Measurements from ENCODE around the gene NDRG4.
"Not testable (repeated sequence)": the region's sequence is repeated elsewhere in the genome, so short reads cannot be mapped to it uniquely, and the experiment has no call there.

NDRG4 gene

GRCh38 chr16:58488531-58488930 lies 11.4 kb upstream of the NDRG4 start:
- no peak overlapping the region for H3K9ac ChIP-seq (ENCODE audit: low read depth, low read length, poor library complexity, severe bottlenecking)
- no peaks in the 10 kb centered on the region for H3K79me2 ChIP-seq (ENCODE audit: insufficient read depth, low read length)
- no peak overlapping the region for H3K4me2 ChIP-seq (ENCODE audit: low read depth, low read length, poor library complexity, severe bottlenecking)
- no peaks in the 10 kb centered on the region for H4K20me1 ChIP-seq (ENCODE audit: insufficient read depth, low read length, poor library complexity, severe bottlenecking)
- no peak overlapping the region for H2AFZ ChIP-seq (ENCODE audit: low read length)
- H3K36me3 ChIP-seq (ENCODE audit: insufficient read depth, low read length), result no peaks in the 10 kb centered on the region
- no peaks in the 10 kb centered on the region for H3K9me3 ChIP-seq (ENCODE audit: insufficient read depth, low read depth, low read length)
- no peaks in the 10 kb centered on the region for H3F3A ChIP-seq (ENCODE audit: low read depth)
- no peaks in the 10 kb centered on the region for H3K27me3 ChIP-seq (ENCODE audit: insufficient read depth, low read length, poor library complexity, severe bottlenecking)
- TF ChIP-seq CTCF (conservative IDR thresholded peaks at IDR 0.05; ENCODE audit: low read length) (no peak), EZH2phosphoT487 (IDR thresholded peaks at IDR 0.05; ENCODE audit: borderline replicate concordance) (no peak)
- H3K4me3 ChIP-seq (ENCODE audit: low read length, poor library complexity, severe bottlenecking), result no peak overlapping the region
- no peaks in the 10 kb centered on the region for H3K9me2 ChIP-seq (replicated peaks; ENCODE audit: low read depth, low read length)
- H3K4me1 ChIP-seq (ENCODE audit: insufficient read depth, low read length, poor library complexity, severe bottlenecking), result no peaks in the 10 kb centered on the region

- no peak overlapping the region for H3K4me3 ChIP-seq (ENCODE audit: low read length, poor library complexity, severe bottlenecking)
- no peak overlapping the region for H3K9ac ChIP-seq (ENCODE audit: low read depth, low read length, poor library complexity, severe bottlenecking)
- no peaks in the 10 kb centered on the region for H3K9me2 ChIP-seq (replicated peaks; ENCODE audit: low read depth, low read length)
- no peak overlapping the region for H3K4me2 ChIP-seq (ENCODE audit: low read depth, low read length, poor library complexity, severe bottlenecking)
- no peak overlapping the region for H2AFZ ChIP-seq (ENCODE audit: low read length)
- no peaks in the 10 kb centered on the region for H3F3A ChIP-seq (ENCODE audit: low read depth)
- H3K36me3 ChIP-seq (ENCODE audit: insufficient read depth, low read length), result no peaks in the 10 kb centered on the region
- TF ChIP-seq CTCF (conservative IDR thresholded peaks at IDR 0.05; ENCODE audit: low read length) (no peak), EZH2phosphoT487 (IDR thresholded peaks at IDR 0.05; ENCODE audit: borderline replicate concordance) (no peak)
- no peaks in the 10 kb centered on the region for H3K27me3 ChIP-seq (ENCODE audit: insufficient read depth, low read length, poor library complexity, severe bottlenecking)
- H4K20me1 ChIP-seq (ENCODE audit: insufficient read depth, low read length, poor library complexity, severe bottlenecking), result no peaks in the 10 kb centered on the region
- no peaks in the 10 kb centered on the region for H3K4me1 ChIP-seq (ENCODE audit: insufficient read depth, low read length, poor library complexity, severe bottlenecking)
- H3K79me2 ChIP-seq (ENCODE audit: insufficient read depth, low read length), result no peaks in the 10 kb centered on the region
- H3K9me3 ChIP-seq (ENCODE audit: insufficient read depth, low read depth, low read length), result no peaks in the 10 kb centered on the region
Observed at GRCh38 chr16:58490065-58490464, 9.9 kb upstream of the NDRG4 start.

GRCh38 chr16:58490539-58490938 lies 9.4 kb upstream of the NDRG4 start:
- H3K4me1 ChIP-seq (ENCODE audit: insufficient read depth, low read length, poor library complexity, severe bottlenecking); H4K20me1 ChIP-seq (ENCODE audit: insufficient read depth, low read length, poor library complexity, severe bottlenecking); H3K9me3 ChIP-seq (ENCODE audit: insufficient read depth, low read depth, low read length); H3K27me3 ChIP-seq (ENCODE audit: insufficient read depth, low read length, poor library complexity, severe bottlenecking); H3K4me3 ChIP-seq (ENCODE audit: low read length, poor library complexity, severe bottlenecking); H3K4me2 ChIP-seq (ENCODE audit: low read depth, low read length, poor library complexity, severe bottlenecking); H3K9me2 ChIP-seq (replicated peaks; ENCODE audit: low read depth, low read length); H3F3A ChIP-seq (ENCODE audit: low read depth); H3K79me2 ChIP-seq (ENCODE audit: insufficient read depth, low read length); H3K36me3 ChIP-seq (ENCODE audit: insufficient read depth, low read length); H2AFZ ChIP-seq (ENCODE audit: low read length); H3K9ac ChIP-seq (ENCODE audit: low read depth, low read length, poor library complexity, severe bottlenecking): not testable (repeated sequence)

- TF ChIP-seq CTCF (conservative IDR thresholded peaks at IDR 0.05; ENCODE audit: low read length) (no peak), EZH2phosphoT487 (IDR thresholded peaks at IDR 0.05; ENCODE audit: borderline replicate concordance) (no peak)
- H4K20me1 ChIP-seq (ENCODE audit: insufficient read depth, low read length, poor library complexity, severe bottlenecking), result no peaks in the 10 kb centered on the region
- no peak overlapping the region for H3K4me2 ChIP-seq (ENCODE audit: low read depth, low read length, poor library complexity, severe bottlenecking)
- H3K9me2 ChIP-seq (replicated peaks; ENCODE audit: low read depth, low read length), result no peaks in the 10 kb centered on the region
- H3K9ac ChIP-seq (ENCODE audit: low read depth, low read length, poor library complexity, severe bottlenecking), result no peak overlapping the region
- no peak overlapping the region for H2AFZ ChIP-seq (ENCODE audit: low read length)
- H3F3A ChIP-seq (ENCODE audit: low read depth), result no peaks in the 10 kb centered on the region
- H3K4me1 ChIP-seq (ENCODE audit: insufficient read depth, low read length, poor library complexity, severe bottlenecking), result no peaks in the 10 kb centered on the region
- H3K9me3 ChIP-seq (ENCODE audit: insufficient read depth, low read depth, low read length), result no peaks in the 10 kb centered on the region
- no peak overlapping the region for H3K4me3 ChIP-seq (ENCODE audit: low read length, poor library complexity, severe bottlenecking)
- no peaks in the 10 kb centered on the region for H3K79me2 ChIP-seq (ENCODE audit: insufficient read depth, low read length)
- H3K27me3 ChIP-seq (ENCODE audit: insufficient read depth, low read length, poor library complexity, severe bottlenecking), result no peaks in the 10 kb centered on the region
- no peaks in the 10 kb centered on the region for H3K36me3 ChIP-seq (ENCODE audit: insufficient read depth, low read length)
Observed at GRCh38 chr16:58492066-58492465, 7.9 kb upstream of the NDRG4 start.
